GM12878 (cell line): ENCODE results near the gene WDR38. TPM values are rescaled to one million over a fixed set of nuclear protein-coding genes. Genes with fewer than 3 reads are reported as not detected.

Experiments
- CBX3 ChIP-seq: fragments of 200-600 bp; sonication (generic); IDR thresholded peaks from 2 replicates; pipeline ENCODE4 v1.6.1; 2016; ENCODE audit warnings: low read depth, borderline replicate concordance
- EED ChIP-seq: sonication (generic); IDR thresholded peaks from 2 replicates; pipeline ENCODE4 v1.6.1; 2016; ENCODE audit warnings: antibody characterized with exemption, low read depth
- FOXK2 ChIP-seq: fragments of 450-650 bp; IDR thresholded peaks from 2 replicates; pipeline ENCODE4 v1.6.1; 2017; ENCODE audit warnings: mild to moderate bottlenecking, moderate library complexity
- IRF4 ChIP-seq: IDR thresholded peaks from 2 replicates; pipeline ENCODE4 v1.6.1; 2011; ENCODE audit warnings: low read depth, low read length
- MEF2A ChIP-seq: IDR thresholded peaks from 2 replicates; pipeline ENCODE4 v1.6.1; 2011; ENCODE audit warnings: low read depth, mild to moderate bottlenecking, low read length, moderate library complexity; ENCODE audit not compliant: insufficient read depth
- MYC ChIP-seq: IDR thresholded peaks from 2 replicates; pipeline ENCODE4 v1.6.1; 2011; ENCODE audit warnings: mild to moderate bottlenecking, low read length, moderate library complexity, inconsistent platforms; ENCODE audit not compliant: insufficient read depth, insufficient replicate concordance, insufficient read length, severe bottlenecking
- NFYB ChIP-seq: IDR thresholded peaks from 2 replicates; pipeline ENCODE4 v1.6.1; 2011; ENCODE audit warnings: low read depth, mild to moderate bottlenecking, low read length, improper control_type of control experiment, moderate library complexity; ENCODE audit not compliant: insufficient read depth
- RCOR1 ChIP-seq: conservative IDR thresholded peaks from 2 replicates; pipeline ENCODE4 v1.6.1; 2012; ENCODE audit warnings: low read depth, low read length, improper control_type of control experiment
- SP1 ChIP-seq: IDR thresholded peaks from one replicate; pipeline ENCODE4 v1.6.1; 2011; ENCODE audit warnings: low read depth, low read length
- SPI1 ChIP-seq: IDR thresholded peaks from 2 replicates; pipeline ENCODE4 v1.6.1; 2011; ENCODE audit warnings: low read depth, mild to moderate bottlenecking, low read length, moderate library complexity, borderline replicate concordance; ENCODE audit not compliant: insufficient read depth
- TCF7 ChIP-seq: IDR thresholded peaks from 2 replicates; pipeline ENCODE4 v1.6.1; 2014; ENCODE audit warnings: antibody characterized with exemption, borderline replicate concordance
- ZNF217 ChIP-seq: fragments of 450-650 bp; IDR thresholded peaks from 2 replicates; pipeline ENCODE4 v1.6.1; 2017; ENCODE audit warnings: antibody characterized with exemption, mild to moderate bottlenecking
- ZNF24 ChIP-seq: fragments of 450-650 bp; IDR thresholded peaks from 2 replicates; pipeline ENCODE4 v1.6.1; 2017; ENCODE audit warnings: antibody characterized with exemption, mild to moderate bottlenecking
- ZNF622 ChIP-seq: fragments of 450-650 bp; IDR thresholded peaks from 2 replicates; pipeline ENCODE4 v1.6.1; 2017; ENCODE audit warnings: mild to moderate bottlenecking, inconsistent platforms
- ZZZ3 ChIP-seq: IDR thresholded peaks from 2 replicates; pipeline ENCODE4 v1.6.1; 2011; ENCODE audit warnings: low read depth; ENCODE audit not compliant: control insufficient read depth, insufficient read length
- polyA plus RNA-seq, 11 experiments: library from polyadenylated mRNA; depleted of rRNA in 4 of 11; unstranded in 6 of 11; stranded (reverse) in 5 of 11; fragments of >200 nt; fragmentation: Nextera tagmentation in 4 of 11; fragmentation: Illumina TruSeq in 1 of 11; extraction: Ambion mirVana in 4 of 11; extraction: Trizol in 1 of 11; gene quantifications; 1 replicate in 1 of 11; 2 replicates in 10 of 11; pipeline versions ENCODE4 v1.2.1 to v1.2.3, GENCODE V29; 2011 to 2016; ENCODE audit warnings: inconsistent platforms in 2 of 11, missing spikeins in 2 of 11, low read depth in 1 of 11
- total RNA-seq, 4 experiments: library from RNA; depleted of rRNA in 3 of 4; stranded (reverse); fragments of >200 nt in 3 of 4; fragmentation: Illumina TruSeq in 1 of 4; extraction: Trizol in 1 of 4; gene quantifications; 2 replicates each; pipeline versions ENCODE4 v1.2.1 to v1.2.3, GENCODE V29; 2013 to 2021
- TF ChIP-seq, protein P1 (sequence below): fragments of 450-650 bp; IDR thresholded peaks from 2 replicates; pipeline ENCODE4 v1.6.1; 2014; ENCODE audit warnings: mild to moderate bottlenecking
- TF ChIP-seq, protein P2 (sequence below): IDR thresholded peaks from 2 replicates; pipeline ENCODE4 v1.6.1; 2011; ENCODE audit warnings: borderline replicate concordance, low read depth, mild to moderate bottlenecking, moderate library complexity, low read length; ENCODE audit not compliant: insufficient read depth, poor library complexity, severe bottlenecking
- TF ChIP-seq, protein P3 (sequence below): fragments of 450-650 bp; conservative IDR thresholded peaks from 2 replicates; pipeline ENCODE4 v1.6.1; 2017; ENCODE audit warnings: mild to moderate bottlenecking, moderate library complexity
- TF ChIP-seq, protein P4 (sequence below): fragments of 450-650 bp; IDR thresholded peaks from 2 replicates; pipeline ENCODE4 v1.6.1; 2016; ENCODE audit warnings: mild to moderate bottlenecking
- TF ChIP-seq, protein P5 (sequence below): fragments of 450-650 bp; IDR thresholded peaks from 2 replicates; pipeline ENCODE4 v1.6.1; 2017; ENCODE audit warnings: antibody characterized with exemption, mild to moderate bottlenecking, moderate library complexity

WDR38 gene
- total and polyA plus RNA-seq, 10 of the 15 experiments (the other 5 are each of a cell fraction or from before 2014, with no cell fraction given) = not detected

DNA sequence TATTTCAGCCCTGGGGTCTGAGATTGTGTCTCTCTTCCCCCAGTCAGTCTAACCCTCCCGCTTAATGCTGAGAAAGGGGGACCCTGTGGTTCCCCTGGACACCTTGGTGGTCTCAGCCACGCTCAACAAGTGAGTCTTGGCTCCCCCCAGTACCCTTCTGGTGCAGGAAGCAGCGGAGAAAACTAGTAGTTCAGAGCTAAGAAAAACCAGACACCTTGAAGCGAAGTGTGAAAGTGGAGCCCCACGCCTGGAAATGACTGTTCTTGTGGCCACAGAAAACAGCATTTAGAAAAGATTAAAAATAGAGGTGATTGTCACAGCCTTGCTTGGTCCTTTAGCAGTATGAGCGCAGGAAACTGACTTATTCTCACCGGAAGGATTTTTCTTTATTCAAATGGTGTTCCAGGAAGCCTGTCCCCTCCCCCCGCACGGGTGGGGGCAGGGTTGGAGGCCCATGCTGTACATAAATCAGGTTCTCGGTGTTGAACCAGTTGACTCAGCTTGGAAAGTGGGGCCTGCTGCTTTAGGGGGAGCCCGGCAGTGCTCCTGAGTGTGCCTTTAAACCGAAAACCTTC lies 16.8 kb downstream of the WDR38 start (continued):
- TF ChIP-seq TCF7 (peak; percentile 28; the same call in 1 of the 2 replicates), ZNF217 (no peak), CBX3 (no peak), SPI1 (no peak), NFYB (no peak), SP1 (peak; percentile 62), MEF2A (peak; percentile 91), ZNF24 (no peak), ZZZ3 (no peak), MYC (no peak), EED (peak; percentile 68), ZNF622 (no peak), IRF4 (peak; percentile 62; the same call in 1 of the 2 replicates), RCOR1 (0 out of 2 replicates have a peak, but pooled peaks have one; percentile 37), FOXK2 (no peak)
- TF ChIP-seq, protein P1, sequence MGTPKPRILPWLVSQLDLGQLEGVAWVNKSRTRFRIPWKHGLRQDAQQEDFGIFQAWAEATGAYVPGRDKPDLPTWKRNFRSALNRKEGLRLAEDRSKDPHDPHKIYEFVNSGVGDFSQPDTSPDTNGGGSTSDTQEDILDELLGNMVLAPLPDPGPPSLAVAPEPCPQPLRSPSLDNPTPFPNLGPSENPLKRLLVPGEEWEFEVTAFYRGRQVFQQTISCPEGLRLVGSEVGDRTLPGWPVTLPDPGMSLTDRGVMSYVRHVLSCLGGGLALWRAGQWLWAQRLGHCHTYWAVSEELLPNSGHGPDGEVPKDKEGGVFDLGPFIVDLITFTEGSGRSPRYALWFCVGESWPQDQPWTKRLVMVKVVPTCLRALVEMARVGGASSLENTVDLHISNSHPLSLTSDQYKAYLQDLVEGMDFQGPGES = no peak
- TF ChIP-seq, protein P2, sequence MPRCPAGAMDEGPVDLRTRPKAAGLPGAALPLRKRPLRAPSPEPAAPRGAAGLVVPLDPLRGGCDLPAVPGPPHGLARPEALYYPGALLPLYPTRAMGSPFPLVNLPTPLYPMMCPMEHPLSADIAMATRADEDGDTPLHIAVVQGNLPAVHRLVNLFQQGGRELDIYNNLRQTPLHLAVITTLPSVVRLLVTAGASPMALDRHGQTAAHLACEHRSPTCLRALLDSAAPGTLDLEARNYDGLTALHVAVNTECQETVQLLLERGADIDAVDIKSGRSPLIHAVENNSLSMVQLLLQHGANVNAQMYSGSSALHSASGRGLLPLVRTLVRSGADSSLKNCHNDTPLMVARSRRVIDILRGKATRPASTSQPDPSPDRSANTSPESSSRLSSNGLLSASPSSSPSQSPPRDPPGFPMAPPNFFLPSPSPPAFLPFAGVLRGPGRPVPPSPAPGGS = no peak
- TF ChIP-seq, protein P3, sequence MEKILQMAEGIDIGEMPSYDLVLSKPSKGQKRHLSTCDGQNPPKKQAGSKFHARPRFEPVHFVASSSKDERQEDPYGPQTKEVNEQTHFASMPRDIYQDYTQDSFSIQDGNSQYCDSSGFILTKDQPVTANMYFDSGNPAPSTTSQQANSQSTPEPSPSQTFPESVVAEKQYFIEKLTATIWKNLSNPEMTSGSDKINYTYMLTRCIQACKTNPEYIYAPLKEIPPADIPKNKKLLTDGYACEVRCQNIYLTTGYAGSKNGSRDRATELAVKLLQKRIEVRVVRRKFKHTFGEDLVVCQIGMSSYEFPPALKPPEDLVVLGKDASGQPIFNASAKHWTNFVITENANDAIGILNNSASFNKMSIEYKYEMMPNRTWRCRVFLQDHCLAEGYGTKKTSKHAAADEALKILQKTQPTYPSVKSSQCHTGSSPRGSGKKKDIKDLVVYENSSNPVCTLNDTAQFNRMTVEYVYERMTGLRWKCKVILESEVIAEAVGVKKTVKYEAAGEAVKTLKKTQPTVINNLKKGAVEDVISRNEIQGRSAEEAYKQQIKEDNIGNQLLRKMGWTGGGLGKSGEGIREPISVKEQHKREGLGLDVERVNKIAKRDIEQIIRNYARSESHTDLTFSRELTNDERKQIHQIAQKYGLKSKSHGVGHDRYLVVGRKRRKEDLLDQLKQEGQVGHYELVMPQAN = no peak
- TF ChIP-seq, protein P4, sequence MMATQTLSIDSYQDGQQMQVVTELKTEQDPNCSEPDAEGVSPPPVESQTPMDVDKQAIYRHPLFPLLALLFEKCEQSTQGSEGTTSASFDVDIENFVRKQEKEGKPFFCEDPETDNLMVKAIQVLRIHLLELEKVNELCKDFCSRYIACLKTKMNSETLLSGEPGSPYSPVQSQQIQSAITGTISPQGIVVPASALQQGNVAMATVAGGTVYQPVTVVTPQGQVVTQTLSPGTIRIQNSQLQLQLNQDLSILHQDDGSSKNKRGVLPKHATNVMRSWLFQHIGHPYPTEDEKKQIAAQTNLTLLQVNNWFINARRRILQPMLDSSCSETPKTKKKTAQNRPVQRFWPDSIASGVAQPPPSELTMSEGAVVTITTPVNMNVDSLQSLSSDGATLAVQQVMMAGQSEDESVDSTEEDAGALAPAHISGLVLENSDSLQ = no peak
- TF ChIP-seq, protein P5, sequence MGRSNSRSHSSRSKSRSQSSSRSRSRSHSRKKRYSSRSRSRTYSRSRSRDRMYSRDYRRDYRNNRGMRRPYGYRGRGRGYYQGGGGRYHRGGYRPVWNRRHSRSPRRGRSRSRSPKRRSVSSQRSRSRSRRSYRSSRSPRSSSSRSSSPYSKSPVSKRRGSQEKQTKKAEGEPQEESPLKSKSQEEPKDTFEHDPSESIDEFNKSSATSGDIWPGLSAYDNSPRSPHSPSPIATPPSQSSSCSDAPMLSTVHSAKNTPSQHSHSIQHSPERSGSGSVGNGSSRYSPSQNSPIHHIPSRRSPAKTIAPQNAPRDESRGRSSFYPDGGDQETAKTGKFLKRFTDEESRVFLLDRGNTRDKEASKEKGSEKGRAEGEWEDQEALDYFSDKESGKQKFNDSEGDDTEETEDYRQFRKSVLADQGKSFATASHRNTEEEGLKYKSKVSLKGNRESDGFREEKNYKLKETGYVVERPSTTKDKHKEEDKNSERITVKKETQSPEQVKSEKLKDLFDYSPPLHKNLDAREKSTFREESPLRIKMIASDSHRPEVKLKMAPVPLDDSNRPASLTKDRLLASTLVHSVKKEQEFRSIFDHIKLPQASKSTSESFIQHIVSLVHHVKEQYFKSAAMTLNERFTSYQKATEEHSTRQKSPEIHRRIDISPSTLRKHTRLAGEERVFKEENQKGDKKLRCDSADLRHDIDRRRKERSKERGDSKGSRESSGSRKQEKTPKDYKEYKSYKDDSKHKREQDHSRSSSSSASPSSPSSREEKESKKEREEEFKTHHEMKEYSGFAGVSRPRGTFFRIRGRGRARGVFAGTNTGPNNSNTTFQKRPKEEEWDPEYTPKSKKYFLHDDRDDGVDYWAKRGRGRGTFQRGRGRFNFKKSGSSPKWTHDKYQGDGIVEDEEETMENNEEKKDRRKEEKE = no peak
